Measurements from ENCODE around the gene PTPN6. TPM values are rescaled to one million over a fixed set of nuclear protein-coding genes. Genes with fewer than 3 reads are reported as not detected.

PTPN6 gene
- total and polyA plus RNA-seq, 9 of the 15 experiments (the other 6 are each of a cell fraction or from before 2014, with no cell fraction given): 1.5 to 5.1 (median 3.9) TPM

GRCh38 chr12:6965026-6965661 lies 14.0 kb downstream of the PTPN6 start (continued):
- TF ChIP-seq ARID1B (IDR thresholded peaks at IDR 0.05) (no peak), KDM5B (IDR thresholded peaks at IDR 0.05; ENCODE audit: insufficient replicate concordance, low read depth, low read length) (no peak), EHMT2 (IDR thresholded peaks at IDR 0.05) (no peak), IRF2 (CRISPR knock-in tag; IDR thresholded peaks at IDR 0.05) (no peak), ZNF224 (CRISPR knock-in tag; IDR thresholded peaks at IDR 0.05) (no peak), ZFP1 (CRISPR knock-in tag; IDR thresholded peaks at IDR 0.05) (no peak), RBBP5 (IDR thresholded peaks at IDR 0.05; ENCODE audit: borderline replicate concordance, insufficient read depth, low read length, poor library complexity, severe bottlenecking) (no peak), ZNF609 (CRISPR knock-in tag; IDR thresholded peaks at IDR 0.05; ENCODE audit: borderline replicate concordance) (no peak), SRSF1 (IDR thresholded peaks at IDR 0.05; ENCODE audit: low read depth, low read length) (no peak), KHSRP (IDR thresholded peaks at IDR 0.05) (no peak), XRCC5 (IDR thresholded peaks at IDR 0.05; ENCODE audit: low read depth, low read length) (peak; percentile 85; the same call in 1 of the 2 replicates), TOE1 (IDR thresholded peaks at IDR 0.05; ENCODE audit: borderline replicate concordance) (no peak), TOE1 (CRISPR knock-in tag; IDR thresholded peaks at IDR 0.05; ENCODE audit: borderline replicate concordance, low read depth) (no peak), ZBTB43 (CRISPR knock-in tag; IDR thresholded peaks at IDR 0.05) (no peak), ZBTB26 (CRISPR knock-in tag; IDR thresholded peaks at IDR 0.05) (no peak; the same call in 1 of the 2 replicates), ZNF512 (tag; IDR thresholded peaks at IDR 0.05) (no peak), POLR3G (IDR thresholded peaks at IDR 0.05; ENCODE audit: extremely low read depth, insufficient read length, insufficient replicate concordance) (no peak), GABPA (tag; conservative IDR thresholded peaks at IDR 0.05; ENCODE audit: low read depth) (peak; percentile 26; the same call in 1 of the 2 replicates), FUS (optimal IDR thresholded peaks at IDR 0.05; ENCODE audit: low read depth, low read length) (no peak), SMARCE1 (IDR thresholded peaks at IDR 0.05) (no peak)

Measured in K562 (cell line).